Measurements from ENCODE around the gene PPM1E.

The PPM1E gene

DNA sequence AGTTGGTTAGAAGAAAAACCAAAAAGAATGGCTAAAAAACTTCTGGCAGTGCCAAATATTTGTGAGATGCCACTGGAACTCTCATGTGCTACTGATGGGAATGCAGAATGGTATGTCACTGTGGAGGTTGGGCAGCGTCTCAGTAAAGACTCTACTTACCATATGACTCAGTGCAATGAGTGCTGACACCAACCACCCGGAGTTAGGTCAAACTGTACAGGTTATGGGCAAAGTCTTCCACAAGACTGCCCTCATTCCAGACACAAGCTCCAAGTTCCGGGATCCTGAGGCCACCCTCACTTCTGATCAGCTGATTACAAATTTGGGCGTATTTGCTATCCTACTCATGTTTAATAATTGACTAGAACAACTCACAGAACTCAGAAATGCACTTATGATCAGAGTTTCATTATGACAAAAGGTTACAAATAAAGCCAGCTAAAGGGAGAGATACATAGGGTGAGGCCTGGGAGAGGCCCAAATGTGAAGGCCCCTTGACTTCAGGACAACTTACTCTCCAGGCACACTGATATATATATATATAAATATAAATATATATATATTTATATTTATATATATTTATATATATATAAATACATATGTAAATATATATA is 236.2 kb downstream of the PPM1E start:
- DNase-seq (ENCODE audit: insufficient read length, low spot score) (peak; percentile 18), FAIRE-seq (peak; percentile 80)

DNA sequence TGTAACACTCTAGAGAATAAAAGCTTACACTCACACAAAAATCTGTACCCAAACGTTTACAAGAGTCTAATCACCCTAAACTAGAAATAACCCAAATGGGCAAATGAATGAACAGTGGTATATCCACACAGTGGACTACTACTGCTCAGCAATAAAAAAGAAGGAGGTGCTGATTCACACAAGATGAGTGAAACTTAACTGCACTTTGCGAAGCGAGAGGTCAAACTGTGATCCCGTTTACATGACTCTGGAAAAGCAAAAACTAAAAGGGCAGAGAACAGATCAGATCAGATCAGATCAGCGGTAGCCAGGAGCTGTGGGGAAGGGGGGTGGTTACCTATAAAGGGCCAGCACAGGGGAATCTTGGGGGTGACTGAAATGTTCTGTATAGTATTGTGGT is 237.7 kb downstream of the PPM1E start:
- DNase-seq (ENCODE audit: insufficient read length, low spot score) (no peak), FAIRE-seq (no peak)

DNA sequence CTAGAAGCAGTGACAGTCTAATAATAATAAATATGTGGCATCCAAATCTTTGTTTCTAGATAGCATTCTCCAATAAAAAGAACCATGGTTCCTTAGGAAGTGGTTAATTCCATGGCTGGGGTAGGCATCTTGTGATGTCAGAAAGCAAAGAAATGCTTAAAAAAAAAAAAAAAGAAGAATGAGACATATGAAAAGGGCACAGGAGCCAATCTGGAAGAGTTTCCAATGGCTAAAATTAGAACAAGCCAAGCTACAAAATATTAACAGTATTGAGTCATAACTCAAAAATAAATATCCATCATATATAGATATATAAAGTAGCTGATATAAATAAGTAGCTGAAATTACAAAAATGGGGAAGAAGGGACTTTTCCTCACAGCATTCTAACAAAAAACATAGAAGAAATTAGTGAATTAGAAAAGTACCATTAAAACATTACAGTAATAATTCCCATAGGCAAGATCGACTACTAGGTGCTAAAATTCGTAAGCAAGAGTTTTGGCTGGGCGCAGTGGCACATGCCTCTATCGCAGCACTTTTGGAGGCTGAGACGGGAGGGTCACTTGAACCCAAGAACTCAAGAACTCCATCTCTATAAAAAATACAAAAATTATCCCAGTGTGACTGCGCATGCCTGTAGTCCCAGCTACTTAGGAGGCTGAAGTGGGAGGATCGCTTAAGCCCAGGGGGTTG is 239.7 kb downstream of the PPM1E start:
- DNase-seq (ENCODE audit: insufficient read length, low spot score) (no peak), FAIRE-seq (no peak)

DNA sequence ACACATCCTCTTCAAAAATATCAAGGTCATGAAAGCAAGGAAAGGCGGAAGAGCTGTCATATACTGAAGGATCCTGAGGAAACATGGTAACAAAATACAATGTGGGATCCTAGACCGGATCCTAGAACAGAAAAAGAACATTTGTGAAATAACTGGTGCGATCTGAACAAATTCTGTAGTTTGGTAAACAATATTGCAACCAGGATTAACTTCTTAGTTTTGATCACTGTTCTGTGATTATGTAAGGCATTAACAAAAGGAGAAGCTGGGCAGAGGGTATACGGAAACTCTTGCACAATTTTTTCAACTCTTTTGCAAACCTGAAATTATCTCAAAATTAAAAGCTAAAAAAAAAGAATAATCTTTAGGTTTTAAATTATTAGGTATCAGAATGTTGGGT is 241.3 kb downstream of the PPM1E start:
- no peak for FAIRE-seq
- no peak for DNase-seq (ENCODE audit: insufficient read length, low spot score)

DNA sequence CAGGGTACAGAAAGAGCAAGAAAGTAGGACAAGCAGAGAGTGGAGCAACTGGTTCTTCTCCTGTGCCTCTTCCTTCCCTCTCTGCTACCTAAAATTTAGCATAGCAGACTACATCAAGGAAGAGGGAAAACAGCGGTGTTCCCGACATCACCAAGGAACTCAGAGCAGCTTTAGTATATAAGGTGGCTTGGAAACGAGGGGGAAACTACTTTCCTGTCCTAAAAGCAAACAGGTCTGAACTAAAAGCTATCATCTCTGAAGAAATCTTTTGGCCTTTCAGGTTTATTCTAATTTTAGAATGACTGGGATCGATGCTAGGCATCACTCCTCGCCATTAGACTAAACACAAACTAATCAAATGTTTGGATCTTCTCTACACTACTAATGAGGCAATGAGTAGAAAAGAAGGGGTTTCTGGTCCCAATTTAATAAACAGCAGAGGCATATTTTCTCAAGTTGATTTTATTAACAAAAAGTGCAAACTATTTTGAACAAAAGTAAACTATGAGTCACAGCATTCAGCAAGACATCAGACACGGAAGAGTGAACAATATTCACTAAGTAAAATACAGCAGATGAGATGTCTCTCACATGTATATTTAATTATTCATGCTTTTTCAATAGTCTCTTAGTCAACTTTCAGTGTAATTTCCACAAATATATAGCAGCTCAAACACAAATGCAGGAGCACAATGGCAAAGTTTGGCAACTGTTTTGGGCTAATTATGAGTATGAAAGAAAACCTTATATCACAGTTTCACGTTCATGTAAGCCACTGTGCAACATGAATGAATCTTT is 242.3 kb downstream of the PPM1E start:
- no peak for DNase-seq (ENCODE audit: insufficient read length, low spot score)
- FAIRE-seq: no peak

DNA sequence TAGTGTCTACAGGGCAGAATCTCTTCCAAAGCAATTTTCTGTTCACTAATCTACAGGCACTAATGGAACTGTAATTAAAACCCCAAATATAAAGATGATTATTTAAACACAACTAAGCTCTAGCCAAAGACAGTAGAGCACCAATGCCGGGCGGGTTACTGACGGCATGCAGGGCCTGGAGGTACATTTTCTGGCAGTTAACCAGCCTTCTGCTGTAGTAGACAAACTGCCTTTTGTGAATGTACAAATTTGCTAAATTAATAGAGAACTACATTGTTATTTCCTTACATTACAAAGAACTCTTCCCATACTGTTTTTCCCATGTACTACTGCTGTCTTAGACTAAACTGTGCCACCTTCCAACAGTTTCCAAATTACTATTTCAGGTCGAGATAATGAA is 243.2 kb downstream of the PPM1E start:
- no peak for DNase-seq (ENCODE audit: insufficient read length, low spot score)
- FAIRE-seq: peak; percentile 64

DNA sequence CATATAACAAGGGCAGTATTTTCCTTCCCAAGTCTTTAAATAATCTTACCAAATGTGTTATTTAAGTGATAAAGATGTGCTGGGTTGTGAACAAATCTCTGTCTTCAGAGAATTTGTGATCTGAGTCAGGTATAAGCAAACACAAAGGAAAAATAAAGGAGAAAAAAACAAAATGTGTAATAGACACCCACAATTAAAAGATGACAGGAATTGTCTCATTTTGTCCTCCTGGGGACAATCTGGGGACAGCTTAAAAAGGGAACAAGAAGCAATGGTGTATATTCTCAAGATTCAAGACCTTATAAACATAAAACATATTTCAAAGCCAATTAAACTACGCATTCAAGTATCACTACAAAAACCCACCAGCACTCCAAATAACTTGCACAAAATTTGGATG is 243.8 kb downstream of the PPM1E start:
- no peak for FAIRE-seq

DNA sequence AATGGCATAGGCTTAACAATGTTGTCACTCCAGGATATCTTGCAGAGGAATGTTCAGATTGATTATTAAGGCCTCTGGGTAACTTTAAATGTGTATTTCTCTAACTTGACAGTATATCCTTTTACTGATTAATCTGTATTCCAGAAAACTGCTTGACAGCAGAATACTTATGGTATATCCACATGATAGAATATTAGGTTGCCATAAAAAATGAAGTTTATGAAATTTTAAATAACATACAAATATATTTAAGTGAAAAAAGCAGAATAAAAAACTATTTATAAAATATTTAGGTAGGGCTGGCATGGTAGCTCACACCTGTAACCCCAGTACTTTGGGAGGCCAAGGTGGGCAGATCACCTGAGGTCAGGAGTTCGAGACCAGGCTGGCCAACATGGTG is 244.4 kb downstream of the PPM1E start:
- FAIRE-seq: no peak
- DNase-seq (ENCODE audit: insufficient read length, low spot score): no peak

More for the DNA sequence above, 243.8 kb downstream of the PPM1E start:
- no peak for DNase-seq (ENCODE audit: insufficient read length, low spot score)

DNA sequence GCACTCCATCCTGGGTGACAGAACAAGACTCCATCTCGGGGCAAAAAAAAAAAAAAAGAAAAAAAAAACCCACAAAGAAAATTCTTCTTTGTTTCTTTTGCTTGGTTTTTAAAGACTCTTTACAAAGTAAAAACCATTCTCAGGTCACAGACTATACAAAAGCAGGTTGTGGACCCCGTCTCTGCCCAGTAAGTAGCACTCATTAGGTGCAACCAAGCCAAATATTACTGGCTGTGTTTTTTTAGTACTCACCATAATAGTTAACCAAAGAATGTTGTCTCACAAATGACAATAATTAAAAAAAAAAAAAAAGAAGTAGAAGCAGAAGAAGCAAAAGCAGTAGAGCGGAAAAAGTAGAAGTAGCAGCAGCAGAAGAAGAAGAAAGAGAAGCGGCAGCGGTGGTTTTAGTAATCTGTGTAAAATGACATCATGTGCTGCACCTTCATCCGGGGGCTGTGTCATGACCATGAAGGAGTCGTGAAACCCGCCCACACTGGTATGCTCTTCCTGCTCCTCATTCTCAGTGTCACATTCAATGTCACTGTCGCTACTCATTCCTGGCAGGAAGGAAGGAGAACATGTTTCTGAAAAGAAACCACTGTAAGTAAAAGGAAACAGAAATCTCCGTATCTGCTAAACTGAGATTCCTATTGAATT is 245.6 kb downstream of the PPM1E start:
- peak; percentile 99 for FAIRE-seq
- DNase-seq (ENCODE audit: insufficient read length, low spot score): peak; percentile 50

DNA sequence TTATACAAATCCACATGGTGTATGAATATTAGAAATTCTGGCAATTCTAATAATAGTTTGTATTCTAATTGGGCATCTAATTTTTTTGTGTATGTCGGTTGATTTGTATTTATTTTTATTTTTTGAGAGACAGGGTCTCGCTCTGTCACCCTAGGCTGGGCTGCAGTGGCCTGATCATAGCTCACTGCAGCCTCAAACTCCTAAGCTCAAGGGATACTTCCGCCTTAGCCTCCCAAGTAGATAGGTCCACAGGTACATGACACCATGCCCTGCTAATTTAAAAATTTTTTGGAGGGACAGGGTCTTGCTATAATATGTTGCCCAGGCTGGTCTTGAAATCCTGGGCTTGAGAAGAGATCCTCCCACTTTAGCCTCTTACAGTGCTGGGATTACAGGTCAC is 246.5 kb downstream of the PPM1E start:
- no peak for DNase-seq (ENCODE audit: insufficient read length, low spot score)
- peak; percentile 42 for FAIRE-seq

DNA sequence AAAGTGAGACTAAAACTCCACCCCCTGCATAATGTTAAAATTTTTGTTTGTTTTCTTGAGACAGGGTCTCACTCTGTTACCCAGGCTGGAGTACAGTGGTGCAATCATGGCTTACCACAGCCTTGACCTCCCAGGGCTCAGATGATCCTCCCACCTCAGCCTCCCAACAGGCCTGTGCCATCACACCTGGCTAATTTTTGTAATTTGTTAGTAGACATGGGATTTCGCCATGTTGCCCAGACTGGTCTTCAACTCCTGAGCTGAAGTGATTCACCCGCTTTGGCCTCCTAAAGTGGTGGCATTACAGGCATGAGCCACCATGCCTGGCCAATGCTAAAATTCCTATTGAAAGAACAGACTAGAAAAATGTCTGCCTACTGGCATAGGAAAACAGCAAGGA is 247.2 kb downstream of the PPM1E start:
- FAIRE-seq (peak; percentile 37), DNase-seq (ENCODE audit: insufficient read length, low spot score) (no peak)

DNA sequence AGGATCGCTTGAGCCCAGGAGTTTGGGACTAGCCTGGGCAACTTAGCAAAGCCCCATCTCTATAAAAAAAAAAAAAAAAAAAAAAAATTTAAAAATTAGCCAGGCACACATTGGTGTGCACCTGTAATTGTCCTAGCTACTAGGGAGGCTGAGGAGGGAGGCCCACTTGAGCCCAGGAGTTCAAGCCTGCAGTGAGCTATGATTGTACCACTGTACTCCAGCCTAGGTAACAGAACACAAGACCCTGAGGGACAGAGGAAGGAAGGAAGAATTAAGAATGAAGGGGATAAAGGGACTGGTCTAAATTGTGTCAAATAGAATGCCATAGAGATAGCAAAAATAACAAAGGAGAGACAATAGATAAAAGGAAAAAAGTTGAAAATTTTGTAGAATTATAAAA is 248.2 kb downstream of the PPM1E start:
- FAIRE-seq (no peak), DNase-seq (ENCODE audit: insufficient read length, low spot score) (no peak)

DNA sequence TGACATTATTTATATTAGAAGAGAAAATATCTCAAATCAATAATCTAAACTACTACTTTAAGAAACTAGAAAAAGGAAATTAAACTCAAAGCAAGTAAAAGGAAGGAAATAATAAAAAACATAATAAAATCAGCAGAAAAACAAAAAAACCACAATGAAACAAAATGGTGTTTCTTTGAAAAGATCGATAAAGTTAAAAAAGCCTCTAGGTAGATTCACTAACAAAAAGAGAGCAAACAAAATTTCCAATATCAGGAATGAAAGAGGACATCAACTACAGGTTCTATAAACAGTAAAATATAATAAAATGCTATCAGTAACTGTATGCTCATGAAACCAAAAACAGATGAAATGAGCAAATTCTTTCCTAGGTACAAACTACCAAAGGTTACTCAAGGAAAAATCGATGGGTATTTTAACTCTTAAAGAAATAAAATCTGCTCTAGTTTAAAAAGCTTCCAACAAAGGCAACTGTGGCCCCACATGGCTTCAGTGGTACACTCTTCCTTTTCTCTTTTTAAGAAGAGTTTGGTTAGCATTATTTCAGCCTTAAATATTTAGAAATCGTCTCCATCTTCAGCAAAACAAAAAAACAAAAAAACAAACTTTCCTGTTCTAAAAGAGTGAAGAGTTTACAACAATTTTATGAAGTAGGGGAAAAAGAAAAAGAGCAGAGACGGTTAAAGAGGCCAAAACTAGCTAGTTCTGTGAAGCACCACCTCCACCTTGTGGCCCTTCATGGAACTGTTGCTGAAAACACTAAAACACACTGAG is 248.9 kb downstream of the PPM1E start:
- FAIRE-seq (peak; percentile 97), DNase-seq (ENCODE audit: insufficient read length, low spot score) (peak; percentile 36)

DNA sequence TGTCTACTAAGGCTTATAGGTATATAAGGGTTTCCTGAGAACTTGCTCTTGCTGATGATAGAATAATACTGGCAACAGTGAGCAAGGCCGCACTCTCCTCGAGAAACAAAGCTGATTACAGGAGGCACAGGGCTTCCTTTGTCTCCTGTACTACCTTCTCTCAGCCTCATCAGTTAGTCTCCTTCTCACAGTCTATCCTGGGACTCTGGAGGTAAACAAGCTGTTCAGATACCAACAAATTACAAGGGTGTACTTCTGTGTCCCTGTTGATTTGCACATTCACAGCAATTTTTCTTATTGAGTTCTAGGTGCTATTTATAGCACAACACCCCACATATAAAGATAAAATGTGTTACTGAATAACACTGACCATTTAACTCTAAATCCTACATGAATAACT is 252.3 kb downstream of the PPM1E start:
- no peak for FAIRE-seq
- no peak for DNase-seq (ENCODE audit: insufficient read length, low spot score)

DNA sequence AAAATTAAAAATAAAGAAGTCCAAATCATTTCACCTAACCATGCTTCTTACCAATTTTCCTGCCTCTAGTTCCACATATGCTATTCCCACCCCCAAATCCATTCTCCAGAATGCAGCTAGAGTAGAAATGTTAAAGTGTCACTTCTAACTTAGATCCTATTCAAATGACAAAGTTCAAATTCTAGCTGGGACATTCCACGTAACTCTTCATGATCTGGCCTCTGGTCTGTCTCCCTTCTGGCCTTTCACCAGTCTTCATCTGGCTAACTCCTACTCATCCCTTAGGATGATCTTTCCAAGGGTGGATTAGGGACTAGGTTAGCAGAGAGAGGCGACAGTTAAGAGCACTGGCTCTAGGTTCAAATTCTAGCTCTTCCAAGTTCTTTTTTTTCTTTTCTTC is 253.1 kb downstream of the PPM1E start:
- no peak for FAIRE-seq
- DNase-seq (ENCODE audit: insufficient read length, low spot score): no peak

DNA sequence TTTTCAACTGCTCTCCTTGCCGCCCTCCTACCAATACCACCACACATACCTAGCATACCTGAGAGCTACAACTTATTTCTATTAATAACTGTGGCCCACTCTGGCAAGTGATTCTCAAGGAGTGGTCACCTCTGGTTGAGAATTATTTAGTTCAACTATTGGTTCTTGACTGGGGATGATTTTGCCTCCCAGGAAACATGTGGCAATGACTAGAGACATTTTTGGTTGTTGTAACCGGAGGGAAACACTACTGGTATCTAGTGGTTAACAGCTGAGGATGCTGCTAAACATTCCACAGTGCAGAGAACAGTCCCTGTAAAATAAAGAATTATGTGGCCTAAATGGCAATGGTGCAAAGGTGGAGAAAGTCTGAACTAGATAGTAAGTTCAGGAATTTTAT is 254.4 kb downstream of the PPM1E start:
- DNase-seq (ENCODE audit: insufficient read length, low spot score) (no peak), FAIRE-seq (no peak)

DNA sequence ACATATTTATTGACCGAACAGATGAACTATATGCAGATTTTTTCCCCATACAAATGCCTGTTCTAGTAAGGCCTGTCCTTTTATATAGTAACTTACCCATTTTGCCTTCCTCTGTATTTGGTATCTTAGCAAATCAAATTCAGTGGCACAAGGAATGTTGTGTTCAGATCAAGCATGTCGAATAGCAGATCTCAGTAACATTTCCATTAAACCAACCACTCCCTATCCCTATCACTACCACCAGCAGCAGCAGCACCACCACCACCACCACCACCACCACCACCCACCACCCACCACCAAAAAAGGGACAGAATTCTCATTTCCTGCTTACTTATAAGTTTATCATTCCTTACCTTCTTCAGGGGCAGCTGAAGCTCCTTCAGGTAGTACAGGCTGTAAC is 256.3 kb downstream of the PPM1E start:
- no peak for DNase-seq (ENCODE audit: insufficient read length, low spot score)
- no peak for FAIRE-seq

DNA sequence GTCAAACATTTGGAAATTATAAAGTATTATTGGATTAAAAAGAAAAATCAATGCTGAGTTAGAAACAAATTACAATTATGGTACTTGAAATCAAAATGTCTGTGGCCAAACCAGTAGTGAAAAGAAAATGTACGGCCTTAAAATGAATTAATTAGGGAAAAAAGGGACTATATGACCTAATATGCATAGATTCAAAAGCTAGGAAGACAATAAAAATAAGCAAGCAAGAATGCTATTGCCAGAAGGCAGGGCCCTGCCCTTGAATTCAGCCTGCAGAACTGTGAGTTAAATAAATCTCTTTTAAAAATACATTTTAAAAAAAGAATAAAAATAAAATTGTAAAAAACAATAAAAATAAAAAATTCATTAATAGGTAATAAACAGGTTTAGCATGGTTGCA is 262.4 kb downstream of the PPM1E start:
- FAIRE-seq (no peak), DNase-seq (ENCODE audit: insufficient read length, low spot score) (no peak)

DNA sequence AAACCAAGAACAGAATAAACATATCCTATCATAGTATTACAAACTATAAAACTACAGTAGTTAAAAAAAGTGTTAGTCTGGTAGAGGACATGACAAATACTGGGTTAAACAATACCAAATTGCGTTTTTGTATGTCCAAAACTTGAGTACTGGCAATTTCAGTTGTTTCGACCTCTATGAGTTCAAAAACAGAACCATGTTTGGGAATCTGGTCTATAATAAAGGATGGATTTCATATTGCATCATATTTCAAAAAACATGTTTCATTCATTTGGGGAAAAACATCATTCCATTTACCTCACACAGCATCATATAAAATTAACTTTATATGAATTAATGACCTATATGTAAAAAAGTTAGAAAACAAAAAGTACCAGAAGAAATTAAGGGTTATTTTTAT is 269.3 kb downstream of the PPM1E start:
- no peak for FAIRE-seq

DNA sequence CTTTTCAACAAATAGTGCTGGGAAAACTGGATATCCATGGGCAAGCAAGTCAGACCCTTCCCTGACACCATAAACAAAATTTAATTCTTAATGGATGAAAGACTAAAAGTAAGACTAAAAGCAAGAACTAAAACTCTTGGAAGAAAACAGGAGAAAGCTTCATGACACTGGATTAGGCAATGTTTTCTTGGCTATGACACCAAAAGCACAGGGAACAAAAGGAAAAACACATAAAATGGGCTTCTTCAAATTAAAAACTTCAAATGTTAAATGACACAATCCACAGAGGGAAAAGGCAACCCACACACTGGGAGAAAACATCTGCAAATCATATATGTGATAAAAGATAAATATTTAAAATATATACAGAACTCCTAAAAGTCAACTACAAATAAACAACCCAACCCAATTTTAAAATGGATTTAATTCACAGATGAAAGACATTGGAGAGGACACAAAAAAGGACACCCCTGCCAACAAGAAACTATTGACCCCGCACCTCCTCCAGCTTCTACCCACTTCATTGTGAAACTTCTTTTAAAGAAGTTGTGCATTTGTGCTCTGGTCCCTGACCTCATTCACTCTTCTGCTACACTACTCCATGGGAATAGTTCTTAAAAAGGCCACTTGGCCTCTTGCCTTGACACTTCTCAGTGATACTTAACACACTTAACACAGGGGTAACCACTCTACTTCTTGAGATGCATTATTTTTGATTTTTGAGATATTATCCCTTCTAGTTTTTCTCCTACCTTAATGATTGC is 270.7 kb downstream of the PPM1E start:
- DNase-seq (ENCODE audit: insufficient read length, low spot score): no peak
- FAIRE-seq: no peak

More for the DNA sequence above, 269.3 kb downstream of the PPM1E start:
- DNase-seq (ENCODE audit: insufficient read length, low spot score): no peak
